Measurements from ENCODE around the gene TRAF5.

The TRAF5 gene

DNA sequence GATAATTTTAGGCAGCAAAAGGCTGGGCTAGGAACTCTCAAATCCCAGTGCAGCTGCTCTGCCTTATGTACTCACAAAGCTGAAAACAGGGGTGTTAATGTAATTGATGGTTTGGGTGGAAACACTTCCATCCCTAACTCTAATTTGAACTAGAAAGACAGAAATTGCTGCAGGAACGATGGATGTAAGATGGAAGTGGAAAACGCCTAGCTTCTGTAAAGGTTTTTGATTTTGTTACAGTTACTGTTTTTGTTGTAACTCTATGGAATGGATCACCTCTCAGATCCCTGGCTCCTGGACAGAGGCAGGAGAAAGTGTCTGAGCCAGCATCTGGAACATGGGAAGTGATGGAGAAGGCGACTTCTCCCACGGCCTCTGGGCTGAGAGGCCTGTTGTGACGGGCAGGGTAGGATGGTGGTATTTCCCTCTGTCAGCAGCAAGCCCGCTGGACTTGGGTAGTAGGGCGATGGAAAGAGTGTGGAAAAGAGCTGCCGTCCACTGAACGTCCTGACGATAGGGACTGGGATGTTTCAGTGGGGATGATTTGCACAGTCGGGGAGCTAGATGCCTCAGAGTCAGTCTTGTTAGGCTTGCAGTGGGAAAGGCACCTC is 1.6 kb downstream of the TRAF5 start:
- no peak for ATAC-seq

DNA sequence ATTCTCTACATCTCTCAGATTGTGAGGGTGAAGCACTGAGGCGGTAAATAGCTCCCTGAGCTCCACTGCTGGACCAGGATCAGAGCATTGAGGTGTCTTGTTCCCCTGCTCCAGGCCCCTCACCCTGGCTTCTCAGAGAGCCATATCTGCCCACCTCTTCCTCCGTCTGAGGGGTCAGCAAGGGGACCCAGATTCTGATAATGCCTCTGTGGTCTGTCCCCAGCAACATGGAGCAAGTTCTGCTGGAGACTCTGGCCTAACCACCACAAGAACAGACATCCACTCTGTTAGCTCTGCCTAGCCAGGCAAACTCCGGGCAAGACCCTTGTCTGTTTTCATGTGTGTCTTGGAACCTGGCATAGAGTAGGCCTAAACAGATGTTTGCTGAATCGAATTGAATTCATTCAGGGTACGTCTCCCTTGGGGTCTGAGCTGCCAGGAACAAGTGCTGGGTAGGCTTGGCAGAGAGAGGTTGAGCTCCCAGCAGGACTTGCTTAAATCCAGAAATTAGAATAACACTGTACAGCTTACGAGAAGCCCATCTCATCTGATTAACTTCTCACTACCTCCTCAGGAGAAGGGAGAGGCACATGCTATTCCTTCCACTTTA is 2.3 kb downstream of the TRAF5 start:
- no peak for ATAC-seq

DNA sequence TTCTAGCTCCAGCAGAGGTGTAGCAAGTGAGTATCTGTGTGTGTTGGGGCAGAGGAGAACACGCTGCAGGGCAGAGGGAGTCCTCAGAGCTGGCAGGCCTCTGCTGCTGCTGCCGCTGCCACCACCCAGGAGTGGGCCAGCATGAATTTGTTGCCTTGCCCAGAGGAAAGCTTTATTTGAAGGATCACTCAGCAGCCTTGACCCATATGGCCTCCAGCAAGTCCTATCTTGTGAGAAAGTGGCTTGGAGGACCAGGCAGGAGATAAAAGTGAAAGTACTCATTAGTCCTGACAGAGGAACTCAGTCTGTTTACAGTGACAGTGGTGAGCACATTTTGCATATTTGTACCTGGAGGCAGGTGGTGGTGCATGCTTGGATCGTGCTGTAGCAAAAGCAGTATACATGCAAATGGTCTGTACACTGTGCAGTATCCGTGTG is 3.1 kb downstream of the TRAF5 start:
- ATAC-seq, result peak in 1 of 2 donors; percentile 15

DNA sequence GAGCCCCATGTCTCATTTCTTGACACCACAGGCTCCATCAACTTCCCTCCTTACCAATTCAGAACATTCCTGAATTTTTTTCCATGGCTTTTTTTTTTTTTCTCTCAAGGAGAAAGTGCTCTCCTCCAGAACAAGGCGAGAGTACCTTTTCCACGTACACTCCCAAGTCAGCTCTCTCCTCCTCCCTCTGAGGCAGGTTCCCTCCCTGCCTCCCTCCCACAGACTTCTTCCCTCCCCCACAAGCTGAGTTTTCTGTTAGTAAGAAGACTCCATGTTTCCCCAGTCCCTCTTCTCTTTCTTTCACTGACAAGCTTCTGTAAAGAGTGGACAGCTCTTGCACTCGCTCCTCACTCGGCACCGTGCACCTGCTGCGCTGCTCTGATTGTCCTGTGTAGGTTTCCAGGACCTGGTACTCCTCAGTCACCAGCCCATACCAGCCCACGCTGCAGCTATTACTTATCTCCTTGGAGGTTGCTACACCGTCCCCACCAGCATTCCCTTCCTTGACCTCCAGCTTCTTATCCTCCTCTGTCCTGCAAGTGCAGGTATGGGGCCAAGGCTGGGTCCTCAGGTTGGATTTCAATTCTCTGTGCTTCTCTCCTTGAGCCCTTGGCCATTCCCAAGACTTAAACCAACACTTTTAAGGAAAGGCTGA is 3.8 kb downstream of the TRAF5 start:
- no peak for ATAC-seq

DNA sequence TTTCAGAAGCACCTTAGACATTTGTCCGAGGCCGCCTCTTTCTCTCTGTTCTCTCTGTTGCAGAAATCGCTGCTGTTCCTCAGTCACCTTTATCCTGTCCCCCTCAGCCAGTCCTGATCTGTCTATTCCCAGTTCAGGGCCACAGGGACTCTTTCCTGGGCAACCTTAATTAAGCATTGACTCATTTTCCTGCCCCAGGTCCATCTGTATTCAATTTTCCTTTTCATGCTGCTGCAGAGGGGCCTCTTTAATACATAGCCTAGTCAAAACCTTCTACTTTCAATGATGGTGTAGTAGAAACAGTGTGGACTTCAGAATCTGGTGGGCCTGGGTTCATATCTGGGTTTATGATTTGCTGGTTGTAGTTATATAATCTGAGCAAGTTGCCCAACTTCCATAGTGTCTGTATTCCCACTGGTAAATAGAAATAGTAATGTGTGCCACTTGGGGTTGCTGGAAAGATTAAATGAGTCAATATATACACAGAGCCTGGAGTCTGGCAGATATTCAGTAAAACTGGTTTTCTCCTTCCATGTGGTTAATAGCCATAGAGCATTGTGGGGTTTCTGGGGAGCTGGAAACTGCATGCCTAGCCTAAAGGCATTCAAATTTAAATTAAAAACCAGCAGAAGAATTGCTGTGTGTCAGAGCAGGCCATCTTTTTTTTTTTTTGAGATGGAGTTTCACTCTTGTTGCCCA is 4.5 kb downstream of the TRAF5 start:
- no peak for ATAC-seq

DNA sequence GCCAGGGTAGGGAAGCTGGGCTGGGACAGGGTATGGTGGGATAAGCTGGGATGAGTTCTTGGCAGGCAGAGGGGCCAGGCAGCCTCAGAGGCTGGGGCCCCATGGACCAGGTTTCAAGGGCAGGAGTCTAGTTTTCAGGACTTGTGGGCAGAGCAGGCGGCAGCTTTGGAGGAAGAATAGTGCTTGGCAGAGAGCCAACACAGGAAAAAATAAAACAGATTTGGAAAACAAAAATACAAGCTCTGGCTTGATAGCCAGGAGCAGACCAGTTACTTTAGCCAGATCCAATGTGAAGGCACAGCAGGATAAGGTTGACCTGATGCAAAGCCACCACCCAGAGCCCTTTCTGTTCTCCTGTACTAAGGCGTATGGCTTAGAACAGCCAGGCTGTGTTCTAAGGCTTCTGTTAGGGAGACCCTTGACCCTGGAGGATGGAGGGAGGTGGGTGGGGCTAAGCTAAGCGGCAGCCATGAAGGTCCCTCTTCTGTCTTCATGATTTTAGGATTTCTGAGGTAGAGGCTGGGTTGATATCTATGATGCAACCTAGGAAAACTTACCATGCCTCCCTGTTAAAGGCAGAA is 5.5 kb downstream of the TRAF5 start:
- no peak for ATAC-seq

DNA sequence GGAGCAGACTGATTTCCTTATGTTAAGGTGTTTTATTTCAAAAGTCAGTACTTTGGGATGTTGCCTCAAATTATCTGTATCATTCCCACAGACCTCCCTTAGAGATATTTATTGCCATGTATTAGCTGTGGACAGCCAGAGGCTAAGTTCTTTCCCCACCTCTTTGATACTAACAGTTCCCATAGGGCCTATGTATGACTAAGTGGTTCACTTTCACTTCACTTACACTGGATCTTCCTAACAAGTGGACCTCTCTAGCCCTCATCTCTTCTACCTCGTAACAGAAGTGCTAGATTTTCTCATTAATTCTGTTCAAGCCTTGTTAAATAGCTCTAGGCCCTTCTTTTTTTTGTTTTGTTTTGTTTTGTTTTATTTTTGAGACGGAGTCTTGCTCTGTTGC is 6.2 kb downstream of the TRAF5 start:
- no peak for ATAC-seq

DNA sequence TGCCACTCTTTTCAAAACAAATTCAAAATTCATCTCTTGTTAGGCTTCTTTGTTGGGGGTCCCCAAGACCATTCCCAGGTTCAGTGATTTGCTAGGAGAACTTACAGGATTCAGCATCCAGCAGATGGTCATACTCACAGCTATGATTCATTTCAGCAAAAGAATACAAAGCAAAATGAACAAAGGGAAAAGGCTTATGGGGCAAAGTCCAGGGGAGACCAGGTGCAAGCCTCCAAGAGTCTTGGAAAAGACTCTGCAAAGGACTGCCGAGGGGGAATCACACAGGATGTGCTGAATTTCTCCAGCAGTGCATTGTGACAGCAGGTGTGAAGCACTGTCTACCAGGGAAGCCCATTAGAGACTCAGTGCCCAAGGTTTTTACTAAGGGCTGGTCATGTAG is 7.3 kb downstream of the TRAF5 start:
- no peak for ATAC-seq

DNA sequence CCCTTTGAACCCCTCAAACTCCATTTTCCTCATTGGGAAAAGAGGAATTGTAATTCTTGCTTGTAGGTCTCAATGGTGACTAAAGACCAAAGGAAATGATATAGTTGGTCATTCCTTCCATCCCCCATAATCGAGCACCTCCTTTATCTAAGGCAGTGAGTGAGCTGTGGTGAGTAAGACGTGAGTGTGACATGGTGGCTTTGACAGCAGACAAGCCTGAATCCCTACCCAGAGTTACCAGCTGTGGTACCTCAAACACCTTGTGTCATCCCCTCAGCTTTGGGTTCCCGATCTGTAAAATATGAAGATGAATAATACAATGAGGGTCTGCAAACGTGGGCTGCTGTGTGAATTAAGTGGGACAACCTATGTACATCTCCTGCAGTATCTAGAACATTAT is 8.4 kb downstream of the TRAF5 start:
- ATAC-seq, result peak; percentile 91 to 93

DNA sequence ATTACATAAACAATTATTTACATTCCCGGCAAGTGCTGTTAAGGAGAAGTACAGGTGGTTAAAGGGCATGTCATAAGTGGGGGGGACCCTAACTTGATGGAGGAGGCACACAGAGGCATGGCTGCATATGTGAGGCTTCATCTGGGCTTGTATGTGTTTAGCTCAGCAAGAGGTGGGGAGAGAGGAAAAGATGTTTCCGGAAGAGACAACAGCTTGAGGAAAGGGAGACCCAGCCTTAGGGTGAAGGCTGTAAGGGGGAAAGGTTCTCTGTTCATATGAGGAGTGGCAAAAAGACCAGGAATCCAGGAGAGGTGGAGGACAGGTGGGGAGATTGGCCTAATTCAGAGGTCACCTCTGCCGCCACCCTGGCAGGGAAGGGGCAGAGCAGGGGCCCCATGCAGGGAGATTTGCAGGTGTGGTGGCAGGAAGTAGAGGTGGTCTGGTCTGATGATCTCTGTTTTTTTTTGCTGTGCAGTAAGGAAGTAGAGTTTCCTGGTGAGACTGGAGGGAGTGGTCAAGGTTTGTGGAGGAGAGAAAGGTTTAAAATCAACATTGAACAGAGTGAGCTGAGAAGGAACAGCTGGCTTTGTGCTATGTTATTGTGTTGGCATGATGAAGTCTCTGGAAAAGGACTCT is 9.0 kb downstream of the TRAF5 start:
- no peak for ATAC-seq

DNA sequence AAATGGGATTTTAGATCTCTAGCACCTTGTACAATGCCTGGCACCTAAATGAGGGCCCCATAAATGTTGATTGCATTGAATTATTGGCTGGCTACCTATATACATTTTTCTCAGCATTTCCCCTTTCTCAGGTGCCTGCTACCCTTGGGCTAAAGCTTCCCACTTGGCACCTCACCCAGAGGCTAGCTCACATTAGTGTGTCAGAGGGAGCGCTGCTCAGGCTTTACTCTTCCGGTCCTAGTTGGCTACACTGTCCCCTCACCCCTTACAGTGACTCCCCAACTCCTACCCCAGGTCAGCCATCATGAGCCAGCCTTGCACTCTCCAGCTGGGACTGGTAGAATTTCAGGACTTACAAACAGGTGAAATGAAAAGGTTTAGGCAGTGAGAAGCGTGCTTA is 9.5 kb downstream of the TRAF5 start:
- no peak for ATAC-seq

DNA sequence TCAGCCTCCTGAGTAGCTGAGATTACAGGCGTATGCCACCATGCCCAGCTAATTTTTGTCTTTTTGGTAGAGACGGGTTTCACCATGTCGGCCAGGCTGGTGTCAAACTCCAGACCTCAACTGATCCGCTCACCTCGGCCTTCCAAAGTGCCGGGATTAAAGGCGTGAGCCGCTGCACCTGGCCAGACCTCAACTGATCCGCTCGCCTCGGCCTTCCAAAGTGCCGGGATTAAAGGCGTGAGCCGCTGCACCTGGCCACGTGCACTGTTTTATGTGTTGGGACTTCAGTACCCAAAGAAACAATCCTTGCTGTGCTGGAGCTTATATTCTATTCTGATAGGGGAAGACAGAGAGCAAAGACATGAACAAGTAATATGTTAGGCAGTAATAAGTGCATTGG is 10.1 kb downstream of the TRAF5 start:
- no peak for ATAC-seq

DNA sequence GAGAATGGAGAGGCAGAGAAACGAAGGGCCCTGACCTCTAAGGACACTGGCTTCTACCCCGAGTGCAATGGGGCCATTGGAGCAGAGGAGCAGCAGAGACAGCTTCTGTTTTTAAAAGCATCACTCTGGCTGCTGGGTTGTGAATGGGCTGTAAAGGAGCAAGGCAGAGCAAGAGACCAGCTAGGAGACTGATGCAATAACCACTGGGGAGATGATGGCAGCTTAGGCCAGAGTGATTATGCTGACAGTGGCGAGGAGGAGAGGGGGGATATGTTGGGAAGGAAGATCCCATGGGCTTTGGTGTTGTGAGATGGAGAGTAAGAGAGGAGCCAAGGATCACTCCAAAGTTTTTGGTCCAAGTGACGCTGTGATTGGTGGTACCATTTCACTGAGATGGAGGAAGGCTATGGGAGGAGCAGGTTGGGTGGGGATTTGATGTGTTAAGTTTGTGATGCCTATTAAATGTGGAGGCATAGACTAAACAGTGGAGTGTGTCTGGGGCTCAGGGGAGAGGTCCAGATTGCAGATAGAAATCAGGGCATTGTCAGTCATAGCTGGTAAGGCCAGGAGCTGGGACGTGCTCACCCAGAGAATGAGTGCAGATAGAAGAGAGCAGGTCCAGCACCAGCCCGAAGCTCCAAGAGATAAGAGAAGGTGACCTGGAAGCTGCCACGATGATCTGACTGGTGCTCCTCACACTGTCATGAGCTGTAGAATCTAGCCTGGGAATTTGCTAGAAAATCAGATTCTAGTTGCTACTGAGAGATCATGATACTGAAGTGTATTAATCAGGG is 11.0 kb downstream of the TRAF5 start:
- ATAC-seq, result no peak

DNA sequence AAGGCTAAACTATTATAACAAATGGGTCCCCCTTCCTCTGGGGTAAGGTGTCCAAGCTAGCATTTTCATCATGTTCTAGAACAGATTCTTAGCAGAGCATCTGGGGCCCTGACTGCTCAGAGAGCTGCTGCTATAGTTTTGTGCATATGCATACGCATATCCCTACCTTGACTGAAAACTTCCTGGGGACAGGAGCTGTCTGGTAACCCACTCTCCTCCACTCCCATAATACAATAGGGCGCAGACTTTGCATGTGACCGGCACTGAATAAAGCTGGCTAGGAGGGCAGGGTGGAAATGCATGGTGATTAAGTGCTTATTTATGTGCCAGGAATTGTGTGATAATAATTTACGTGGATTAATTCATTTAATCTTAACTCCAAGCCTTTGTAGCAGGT is 11.6 kb downstream of the TRAF5 start:
- no peak for ATAC-seq

DNA sequence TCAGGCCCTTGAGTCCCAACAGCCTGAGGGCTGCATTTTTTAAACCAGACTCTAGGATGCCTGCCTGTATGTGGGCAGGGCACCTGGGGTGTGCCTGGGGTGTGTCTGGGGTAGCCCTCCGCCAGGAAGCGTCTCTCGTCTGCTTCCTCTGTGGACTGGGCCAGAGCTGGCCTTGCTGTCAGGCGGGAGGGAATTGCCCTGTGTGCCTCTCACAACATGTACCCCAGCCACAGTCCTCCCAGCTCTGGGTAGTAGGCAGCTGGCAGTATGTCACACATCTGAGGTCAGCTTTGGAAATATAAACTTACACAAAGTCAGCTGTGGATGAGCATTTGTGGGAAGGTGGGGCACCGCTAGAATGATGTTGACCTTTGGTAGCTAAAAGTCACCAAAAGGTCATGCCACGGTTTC is 13.0 kb downstream of the TRAF5 start:
- peak in 1 of 2 donors; percentile 9 for ATAC-seq

DNA sequence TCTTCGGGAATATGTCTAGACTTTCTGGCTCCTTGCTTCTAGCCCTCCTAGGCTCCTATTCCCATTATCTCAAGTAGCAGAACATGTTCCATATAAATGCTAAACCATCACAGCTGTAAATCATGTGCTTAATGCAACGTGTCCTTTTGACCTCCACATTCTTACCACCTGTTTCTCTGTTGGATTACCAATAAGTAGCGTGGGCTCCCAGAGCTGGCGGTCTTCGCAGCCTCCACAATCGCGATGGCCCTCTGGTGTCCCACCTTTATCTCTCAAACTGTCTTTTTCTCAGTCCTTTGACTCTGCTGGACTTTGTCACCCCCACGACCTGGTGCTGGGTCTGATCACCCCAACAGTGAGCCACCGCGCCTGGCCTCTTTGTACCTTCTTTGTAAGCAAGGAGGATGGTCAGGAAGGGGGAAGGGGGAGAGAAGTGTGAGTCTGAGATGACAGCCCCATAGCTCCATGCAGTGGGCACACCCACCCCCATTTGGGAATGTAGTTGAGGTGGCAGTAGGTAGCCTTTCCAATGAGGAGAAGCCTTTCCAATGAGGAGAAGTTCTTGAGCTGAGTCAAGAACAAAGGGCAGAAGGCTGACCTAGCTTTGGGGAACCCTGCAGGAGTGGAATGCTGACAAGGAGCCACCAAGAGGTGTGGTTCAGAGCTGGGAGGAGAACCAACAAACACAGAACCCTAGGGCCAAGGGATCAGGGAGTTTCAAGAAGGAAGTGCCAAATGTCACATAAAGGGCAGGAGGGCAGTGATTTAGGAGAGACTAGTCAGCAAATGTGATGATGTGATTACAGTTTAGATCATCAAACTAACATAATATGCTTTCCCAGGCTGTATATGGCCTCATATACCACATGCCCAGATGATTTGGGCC is 14.2 kb downstream of the TRAF5 start:
- ATAC-seq, result no peak

DNA sequence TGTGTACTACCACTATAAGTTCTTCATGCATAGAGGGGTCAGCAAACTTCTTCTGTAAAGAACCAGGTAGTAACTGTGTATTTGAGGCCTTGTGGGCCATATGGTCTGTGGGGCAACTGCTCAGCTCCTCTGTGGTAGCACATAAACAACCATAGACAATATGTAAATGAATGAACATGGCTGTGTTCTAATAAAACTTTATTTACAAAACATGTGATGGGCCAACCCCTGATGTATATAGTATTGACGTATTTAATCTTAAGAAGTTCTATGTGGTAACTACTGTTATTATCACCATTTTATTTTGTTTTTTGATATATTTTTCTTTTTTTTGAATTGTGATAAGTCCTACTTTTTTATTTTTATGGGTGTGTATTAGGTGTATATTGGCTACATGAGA is 15.4 kb downstream of the TRAF5 start:
- ATAC-seq, result no peak

DNA sequence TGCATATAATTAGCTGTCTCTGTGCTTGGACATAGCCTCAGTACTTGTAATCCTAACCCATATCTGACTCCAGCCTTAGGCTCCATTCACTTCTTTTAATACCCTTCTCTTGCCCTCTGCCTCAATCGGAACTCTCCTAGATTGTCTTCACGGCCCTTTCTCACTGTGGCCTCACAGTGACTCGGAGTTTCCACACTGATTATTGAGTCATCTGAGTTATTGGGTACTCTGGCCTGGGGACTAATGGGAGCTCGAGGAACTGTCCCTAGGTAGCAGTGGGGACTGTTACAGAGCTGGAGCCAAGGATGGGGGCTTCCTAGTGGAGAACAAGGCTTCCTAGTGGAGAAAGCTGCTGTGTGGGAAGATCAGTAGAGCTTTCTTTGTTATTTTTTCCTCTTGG is 17.0 kb downstream of the TRAF5 start:
- peak; percentile 42 to 67 for ATAC-seq

DNA sequence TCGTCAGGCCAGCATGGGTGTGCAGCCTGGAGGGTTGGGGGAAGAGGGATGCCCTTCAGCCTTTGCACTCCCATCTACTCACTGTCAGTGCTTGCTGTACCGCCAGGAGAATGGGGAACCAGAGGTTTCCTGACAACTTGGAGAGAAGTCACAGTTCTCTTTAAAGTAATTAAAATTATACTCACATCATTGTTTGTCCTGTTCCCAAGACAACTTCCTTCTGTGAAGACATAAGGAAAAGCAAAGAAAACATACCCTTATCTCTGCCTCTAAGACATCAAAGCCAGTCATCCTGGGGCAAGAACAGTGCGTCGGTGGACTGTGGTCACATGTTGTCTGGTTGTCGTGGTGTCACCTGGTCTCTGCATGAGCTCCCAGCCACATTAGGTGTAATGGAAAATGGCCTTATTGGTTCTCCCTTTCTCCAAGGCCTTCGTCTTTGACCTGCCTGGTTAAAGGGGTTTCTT is 17.6 kb downstream of the TRAF5 start:
- ATAC-seq, result peak; percentile 44

DNA sequence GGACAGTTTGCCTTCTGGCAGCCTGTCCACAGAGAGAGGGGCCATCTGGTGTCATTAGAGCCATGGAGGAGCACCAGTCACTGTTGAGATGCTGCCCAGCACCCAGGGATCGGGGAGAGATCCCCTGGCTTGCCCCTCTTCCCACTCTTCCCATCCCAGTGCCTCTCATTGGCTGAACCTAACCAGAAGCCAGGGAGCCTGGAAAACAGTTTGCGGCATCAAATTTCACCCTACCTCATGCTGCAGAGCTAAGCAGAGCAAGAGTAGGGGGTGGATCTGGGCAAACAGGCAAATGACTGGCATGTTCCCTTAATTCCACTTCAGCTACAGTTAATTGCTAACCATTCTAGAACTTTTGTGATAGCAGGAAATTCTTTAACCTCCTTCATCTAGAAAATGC is 19.1 kb downstream of the TRAF5 start:
- ATAC-seq, result no peak

Data from activated CD4-positive, CD25-positive, alpha-beta regulatory T cell treated with anti-CD3 and anti-CD28 coated beads, Interleukin-2, amount 50 U/mL, for 24 hours (primary cell).